Activated B cell treated with CpG ODN at 0.5 μM for 24 hours (primary cell): ENCODE measurements around the gene CA12. TPM values are rescaled to one million over a fixed set of nuclear protein-coding genes. Genes with fewer than 3 reads are reported as not detected.

Experiments used
- ATAC-seq: fragments of 200-7000 bp; cut with Tn5 transposase; one replicate; pipeline ENCODE4 v1.10.0; 2021; ENCODE audit warnings: low read depth, mild to moderate bottlenecking, moderate library complexity
- CTCF ChIA-PET: fragments of 350-600 bp; sonication (Branson Sonifier 250); formaldehyde crosslinking; loops from one replicate; lab custom pipeline; 2021; ENCODE audit warnings: antibody characterized with exemption; lab: Charles Lee
- POLR2A ChIA-PET: fragments of 350-600 bp; sonication (Branson Sonifier 250); formaldehyde crosslinking; loops from one replicate; lab custom pipeline; 2021; ENCODE audit warnings: antibody characterized with exemption; lab: Charles Lee
- DNase-seq: peaks from one replicate; pipeline ENCODE4 v3.0.0; 2022
- H3K27ac Mint-ChIP-seq: one replicate; pipeline ENCODE4 v1.8.0; 2020; ENCODE audit warnings: mixed read lengths
- H3K27me3 Mint-ChIP-seq: one replicate; pipeline ENCODE4 v1.8.0; 2021; ENCODE audit warnings: mixed read lengths
- H3K36me3 Mint-ChIP-seq: one replicate; pipeline ENCODE4 v1.8.0; 2021; ENCODE audit warnings: low read depth, mixed read lengths
- H3K4me1 Mint-ChIP-seq: one replicate; pipeline ENCODE4 v1.8.0; 2021; ENCODE audit warnings: mixed read lengths
- H3K4me3 Mint-ChIP-seq: one replicate; pipeline ENCODE4 v1.8.0; 2020; ENCODE audit warnings: mild to moderate bottlenecking, mixed read lengths
- H3K9me3 Mint-ChIP-seq: one replicate; pipeline ENCODE4 v1.8.0; 2020; ENCODE audit warnings: mixed read lengths
- CTCF ChIP-seq: fragments of 200-600 bp; IDR thresholded peaks from one replicate; pipeline ENCODE4 v1.8.0; 2022; ENCODE audit warnings: antibody characterized with exemption, mild to moderate bottlenecking
- intact Hi-C: fragments of 100-400 bp; cut with micrococcal nuclease; formaldehyde crosslinking; loops from one replicate; pipeline ENCODE4 v1.15.1; 2024
- total RNA-seq: library from RNA; stranded (reverse); gene quantifications from 2 replicates; pipeline ENCODE4 v1.2.3, GENCODE V29; 2022

CA12 gene
- total RNA-seq, 1 donor from 2014 or later = not detected

DNA sequence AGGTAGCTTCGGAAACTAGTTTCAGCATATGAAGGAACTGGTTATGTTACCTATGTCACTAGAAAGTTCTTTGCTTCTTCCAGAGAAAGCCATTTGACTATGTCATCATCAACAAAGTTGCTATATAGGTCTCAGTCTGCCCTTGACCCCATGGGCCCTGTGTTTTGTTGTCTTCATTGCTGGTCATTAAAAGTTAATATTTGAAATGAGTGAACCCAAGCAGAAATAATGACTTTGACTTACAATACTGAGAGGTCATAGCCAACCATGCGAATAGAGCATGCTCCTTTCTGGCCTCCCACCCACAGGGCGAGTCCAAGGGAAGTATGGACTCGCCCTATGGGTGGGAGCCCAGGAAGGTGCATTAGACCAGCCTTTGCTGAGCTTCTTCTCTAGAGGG lies 63.3 kb downstream of the CA12 start:
- Mint-ChIP-seq H3K4me1 (peaks cover 6% of the 10 kb centered on the region), H3K4me3 (no peak overlapping the region), H3K36me3 (no peaks in the 10 kb centered on the region), H3K9me3 (no peaks in the 10 kb centered on the region), H3K27me3 (no peaks in the 10 kb centered on the region), H3K27ac (no peak overlapping the region)
- TF ChIP-seq CTCF = no peak
- ChIA-PET POLR2A (no interaction called here), CTCF (no interaction called here)
- DNase-seq (no peak), ATAC-seq (no peak)
- intact Hi-C loops = no loop called here

DNA sequence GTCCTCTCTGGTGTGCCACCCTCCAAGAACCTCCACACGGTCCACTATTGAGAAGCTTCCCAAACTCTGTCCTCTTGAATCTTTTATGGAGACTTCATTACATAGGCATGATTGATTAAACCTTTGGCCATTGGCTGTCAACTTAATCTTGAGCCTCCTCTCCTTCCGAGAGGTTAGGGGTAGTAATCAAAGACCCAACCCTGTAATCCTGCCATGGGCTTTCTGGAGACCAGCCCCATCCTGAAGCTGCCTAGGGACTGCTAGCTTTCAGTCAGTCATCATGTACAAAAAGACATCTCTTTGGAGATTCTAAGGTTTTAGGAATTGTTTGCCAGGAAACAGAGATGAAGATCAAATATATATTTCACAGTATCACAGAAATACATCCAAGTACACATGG lies 67.2 kb downstream of the CA12 start:
- no peak for ATAC-seq
- no peak for DNase-seq
- H3K4me1 Mint-ChIP-seq = peaks cover 6% of the 10 kb centered on the region
- H3K36me3 Mint-ChIP-seq = no peaks in the 10 kb centered on the region
- no peaks in the 10 kb centered on the region for H3K9me3 Mint-ChIP-seq
- CTCF ChIA-PET = interaction anchor here (0.6 kb wide), 1 partner anchor 9 kb away, joined by 3 read pairs; no protein-coding TSS in a partner anchor
- POLR2A ChIA-PET = no interaction called here
- H3K27ac Mint-ChIP-seq = no peak overlapping the region
- no peak overlapping the region for H3K4me3 Mint-ChIP-seq
- TF ChIP-seq CTCF = no peak
- intact Hi-C loops = no loop called here
- no peaks in the 10 kb centered on the region for H3K27me3 Mint-ChIP-seq

DNA sequence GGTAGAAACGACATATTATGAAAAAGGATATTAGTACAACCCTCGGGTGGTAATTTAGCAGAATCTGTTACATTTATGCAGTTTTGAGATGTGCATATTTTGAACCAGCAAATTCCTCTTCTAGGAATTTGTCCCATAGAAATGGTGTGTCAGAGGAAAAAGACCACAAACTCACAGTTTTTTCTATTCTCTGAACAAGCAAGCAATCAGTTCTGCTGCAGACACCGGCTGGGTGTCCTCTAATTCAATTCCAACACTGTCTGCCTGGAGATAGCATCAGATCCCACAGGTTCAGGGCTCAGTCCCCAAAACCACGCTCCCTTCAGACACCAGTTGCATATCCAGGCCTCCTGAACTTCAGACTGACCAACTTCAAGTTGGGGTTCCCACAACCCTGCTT lies 67.8 kb downstream of the CA12 start:
- Mint-ChIP-seq H3K9me3 (no peaks in the 10 kb centered on the region), H3K27me3 (no peaks in the 10 kb centered on the region), H3K36me3 (no peaks in the 10 kb centered on the region), H3K4me3 (no peak overlapping the region), H3K27ac (no peak overlapping the region), H3K4me1 (peaks cover 6% of the 10 kb centered on the region)
- CTCF ChIA-PET = no interaction called here
- POLR2A ChIA-PET = no interaction called here
- ATAC-seq = no peak
- no peak for DNase-seq
- TF ChIP-seq CTCF = no peak
- intact Hi-C loops = no loop called here

GRCh38 chr15:63312286-63312685 lies 69.4 kb downstream of the CA12 start:
- H3K4me3 Mint-ChIP-seq = no peak overlapping the region
- ChIA-PET CTCF (no interaction called here), POLR2A (no interaction called here)
- no peaks in the 10 kb centered on the region for H3K9me3 Mint-ChIP-seq
- no peak for DNase-seq
- no peak overlapping the region for H3K27ac Mint-ChIP-seq
- H3K27me3 Mint-ChIP-seq = no peaks in the 10 kb centered on the region
- intact Hi-C loops = no loop called here
- H3K4me1 Mint-ChIP-seq = peaks cover 6% of the 10 kb centered on the region
- no peak for ATAC-seq
- H3K36me3 Mint-ChIP-seq = no peaks in the 10 kb centered on the region
- no peak for TF ChIP-seq CTCF

DNA sequence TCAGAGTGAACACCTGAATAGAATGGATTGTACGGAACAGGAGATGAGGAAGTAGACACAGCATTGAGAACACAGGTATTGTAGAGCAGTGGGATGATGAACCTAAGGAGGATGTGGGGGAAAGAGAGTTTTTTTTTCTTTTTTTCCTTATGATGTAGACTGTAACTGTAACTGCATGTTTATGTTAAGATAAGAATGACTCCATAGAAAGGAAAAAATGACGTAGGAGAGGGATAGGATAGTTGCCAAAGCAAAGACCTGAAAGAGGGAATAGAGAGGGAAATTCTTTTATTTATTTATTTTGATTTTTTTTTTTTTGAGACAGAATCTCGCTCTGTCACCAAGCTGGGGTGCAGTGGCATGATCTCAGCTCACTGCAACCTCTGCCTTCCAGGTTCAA lies 71.0 kb downstream of the CA12 start:
- H3K27ac Mint-ChIP-seq = no peak overlapping the region
- intact Hi-C loops = no loop called here
- no peak for TF ChIP-seq CTCF
- H3K4me1 Mint-ChIP-seq = no peaks in the 10 kb centered on the region
- ATAC-seq (no peak), DNase-seq (no peak)
- peaks cover 15% of the 10 kb centered on the region for H3K36me3 Mint-ChIP-seq
- ChIA-PET POLR2A (interaction anchor here (0.7 kb wide), 1 partner anchor 154 kb away, joined by 3 read pairs; the partner anchor contains the start of gene RPS27L), CTCF (no interaction called here)
- H3K4me3 Mint-ChIP-seq = no peak overlapping the region
- H3K27me3 Mint-ChIP-seq = no peaks in the 10 kb centered on the region
- H3K9me3 Mint-ChIP-seq = no peaks in the 10 kb centered on the region
